ENCODE results near the gene WDR90.

- TF ChIP-seq EZH2 (IDR thresholded peaks at IDR 0.05; ENCODE audit: insufficient read depth, poor library complexity, severe bottlenecking) (no peak), EZH2phosphoT487 (IDR thresholded peaks at IDR 0.05; ENCODE audit: insufficient read depth, low read depth) (no peak)
Measured at GRCh38 chr16:674214-674881, 25.2 kb downstream of the WDR90 start.

All from GM23248 (cell line).